Measurements from ENCODE around the gene ROGDI. TPM values are rescaled to one million over a fixed set of nuclear protein-coding genes. Genes with fewer than 3 reads are reported as not detected.

The ROGDI gene
- total RNA-seq (2014; rRNA removed; shearing (Covaris generic)): 14.7 and 17.1 TPM in 2 replicates

- DNase-seq (ENCODE audit: low spot score): peak; percentile 65
These were observed at the start of gene ROGDI for GRCh38 chr16:4801962-4802658. TSS of gene ROGDI (minus strand) at chr16:4802633. CDS start at chr16:4802571, 62 bp downstream.

- no peak for DNase-seq (ENCODE audit: low spot score)
These were observed 47.8 kb upstream of the ROGDI start for GRCh38 chr16:4850211-4850610.

DNA sequence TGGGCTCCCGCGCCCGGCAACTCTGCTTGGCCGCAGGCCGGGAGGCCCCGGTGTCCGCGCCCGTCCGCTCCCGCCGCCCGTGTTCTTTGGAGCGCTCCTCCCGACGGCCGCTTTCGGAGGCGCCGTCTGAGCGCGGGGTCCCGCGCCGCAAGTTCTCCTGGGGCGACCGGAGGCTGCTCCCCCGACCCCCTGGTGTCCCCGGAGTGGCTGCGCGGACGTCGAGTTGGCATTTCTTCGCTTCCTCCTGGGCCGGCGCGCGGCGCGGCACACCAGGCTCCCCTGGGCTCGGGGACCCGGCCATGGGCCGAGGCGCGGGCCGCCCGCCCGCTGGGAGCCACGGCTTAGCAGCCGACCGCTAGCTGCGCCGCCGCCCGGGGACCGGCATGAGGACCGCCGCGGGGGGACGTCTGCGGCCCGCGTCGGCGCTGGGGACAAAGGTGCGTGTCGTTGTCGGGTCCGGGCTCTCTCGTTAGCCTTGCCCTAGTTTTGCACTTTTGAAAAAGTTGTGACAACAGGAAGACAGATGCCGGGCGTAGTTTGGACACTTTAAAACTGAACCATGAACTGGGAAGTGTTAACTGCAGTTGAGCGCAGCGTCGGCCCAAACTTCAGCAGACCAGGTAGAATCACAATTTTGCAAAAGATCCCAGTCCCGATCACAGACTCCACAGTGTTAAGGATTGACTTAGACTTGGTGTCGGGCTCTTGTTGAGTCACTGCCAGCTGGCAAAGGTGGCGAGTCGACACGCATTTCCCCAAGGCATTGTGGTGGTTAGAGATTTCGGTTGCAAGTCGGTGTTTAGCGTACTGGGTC, 45.5 kb upstream of the ROGDI start:
- DNase-seq (ENCODE audit: low spot score): peak; percentile 31

- DNase-seq (ENCODE audit: low spot score): peak; percentile 96
These were observed 44.7 kb upstream of the ROGDI start, which contains the start of the genes GLYR1 and UBN1 for GRCh38 chr16:4846901-4847773. TSS of gene GLYR1 (minus strand) at chr16:4847288. CDS start at chr16:4847265, 23 bp downstream. TSS of gene UBN1 (plus strand) at chr16:4847481. CDS start at chr16:4852918, 5,437 bp downstream.

DNA sequence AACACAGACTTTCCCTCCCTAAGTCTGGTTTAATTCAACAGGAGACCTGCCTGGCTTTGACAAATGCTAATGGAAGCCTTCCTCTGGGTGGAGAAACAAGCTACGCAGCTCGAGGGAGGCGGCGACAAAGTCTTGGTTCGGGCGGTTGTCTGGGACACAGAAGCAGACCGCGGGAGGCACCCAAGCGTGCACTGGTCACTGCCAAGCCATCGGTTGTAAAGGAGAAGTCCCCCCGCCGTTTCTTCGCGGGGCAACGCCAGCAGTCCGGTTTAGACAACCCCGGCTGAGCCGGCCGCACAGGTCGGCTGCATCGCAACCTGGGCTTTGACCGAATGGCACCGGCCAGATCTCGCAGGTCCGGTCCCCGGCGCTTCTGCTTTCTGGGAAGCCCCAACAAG, 44.1 kb upstream of the ROGDI start:
- DNase-seq (ENCODE audit: low spot score): no peak

GRCh38 chr16:4840984-4841383, 38.6 kb upstream of the ROGDI start:
- no peak for DNase-seq (ENCODE audit: low spot score)

DNA sequence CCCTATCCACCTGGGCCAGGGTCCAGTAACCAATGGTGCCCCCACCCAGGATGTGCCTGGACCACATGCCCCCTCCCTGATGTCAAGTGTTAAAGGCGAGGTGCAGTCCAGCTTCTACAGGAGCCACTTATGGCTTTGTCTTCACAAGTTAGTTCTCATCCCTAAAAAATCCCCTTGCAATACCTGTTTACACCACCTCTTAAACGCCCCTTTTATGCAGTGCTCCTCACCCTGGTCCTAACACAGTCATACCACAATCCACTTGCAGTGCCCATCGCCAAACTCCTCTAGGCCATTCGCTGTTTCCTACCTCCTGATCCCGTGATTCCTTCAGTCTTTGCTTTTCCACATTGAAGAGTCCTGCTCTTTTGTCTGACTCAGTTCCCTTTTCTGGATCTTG, 37.5 kb upstream of the ROGDI start:
- DNase-seq (ENCODE audit: low spot score): no peak

DNA sequence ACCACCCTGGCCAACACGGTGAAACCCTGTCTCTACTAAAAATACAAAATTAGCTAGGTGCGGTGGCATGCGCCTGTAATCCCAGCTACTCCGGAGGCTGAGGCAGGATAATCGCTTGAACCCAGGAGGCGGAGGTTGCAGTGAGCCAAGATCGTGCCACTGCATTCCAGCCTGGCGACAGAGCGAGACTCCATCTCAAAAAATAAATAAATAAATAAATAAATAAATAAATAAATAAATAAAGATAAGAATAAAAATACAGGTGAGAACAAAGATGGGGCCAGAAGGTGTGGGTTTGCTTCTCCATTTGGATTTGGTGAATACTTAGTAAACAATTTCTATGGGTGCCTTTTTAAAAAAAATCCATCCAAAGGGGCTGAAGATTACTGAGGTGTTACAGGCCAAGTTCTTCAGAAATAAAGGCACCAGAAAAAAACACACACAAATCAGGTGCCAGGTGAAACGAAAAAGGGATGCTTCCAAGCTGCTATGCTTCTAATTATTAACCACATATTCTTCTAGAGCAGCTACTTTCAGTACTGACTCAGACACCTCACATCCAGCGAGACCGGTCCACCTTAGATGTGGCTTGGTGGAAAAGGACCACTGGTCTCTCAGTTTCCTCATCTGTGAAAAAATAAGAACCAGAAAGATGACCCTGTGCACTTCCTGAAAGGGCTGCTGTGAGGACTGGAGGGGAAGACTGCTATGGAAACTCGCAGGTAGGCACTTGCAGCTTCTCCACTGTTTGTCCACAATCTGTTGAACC, 35.5 kb upstream of the ROGDI start:
- DNase-seq (ENCODE audit: low spot score): no peak

- DNase-seq (ENCODE audit: low spot score): no peak
These were observed 34.3 kb upstream of the ROGDI start for GRCh38 chr16:4836727-4837126.

DNA sequence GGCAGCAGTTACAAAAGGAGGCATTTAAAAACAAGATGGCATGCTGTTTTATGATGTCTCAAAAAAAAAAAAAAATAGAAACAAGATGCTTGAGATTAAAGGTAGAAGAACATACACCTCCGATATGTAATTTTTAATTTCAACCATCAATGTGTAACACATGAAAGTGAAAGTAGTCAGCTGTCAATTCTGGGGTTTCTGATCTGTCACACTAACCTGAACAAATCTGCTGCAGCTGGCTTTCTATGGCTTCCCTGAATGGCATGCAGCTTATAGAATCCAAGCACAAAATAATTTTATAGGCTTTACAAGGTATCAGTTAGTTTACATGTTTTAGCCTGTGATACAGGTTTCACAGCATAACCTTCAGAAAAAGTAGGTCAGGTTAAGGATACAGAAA, 31.2 kb upstream of the ROGDI start:
- no peak for DNase-seq (ENCODE audit: low spot score)

- DNase-seq (ENCODE audit: low spot score): no peak
These were observed 30.4 kb upstream of the ROGDI start for GRCh38 chr16:4832698-4833343.

DNA sequence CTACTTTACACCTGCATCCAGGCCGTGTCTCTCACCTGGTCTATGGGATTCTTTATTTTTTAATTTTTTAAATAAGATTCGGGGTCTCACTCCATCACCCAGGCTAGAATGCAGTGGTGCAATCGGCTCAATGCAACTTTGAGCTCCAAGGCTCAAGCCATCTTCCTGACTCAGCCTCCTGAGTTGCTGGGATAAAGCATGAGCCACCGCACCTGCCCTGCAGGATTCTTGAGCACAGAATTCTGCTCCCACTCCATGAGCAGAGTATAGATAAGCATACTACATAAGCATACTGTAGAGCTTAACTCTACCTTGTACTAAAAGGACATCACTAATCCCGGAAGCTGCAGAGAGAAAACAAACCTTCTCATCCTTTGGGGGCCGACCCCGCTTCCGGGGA, 29.2 kb upstream of the ROGDI start:
- DNase-seq (ENCODE audit: low spot score): no peak

DNA sequence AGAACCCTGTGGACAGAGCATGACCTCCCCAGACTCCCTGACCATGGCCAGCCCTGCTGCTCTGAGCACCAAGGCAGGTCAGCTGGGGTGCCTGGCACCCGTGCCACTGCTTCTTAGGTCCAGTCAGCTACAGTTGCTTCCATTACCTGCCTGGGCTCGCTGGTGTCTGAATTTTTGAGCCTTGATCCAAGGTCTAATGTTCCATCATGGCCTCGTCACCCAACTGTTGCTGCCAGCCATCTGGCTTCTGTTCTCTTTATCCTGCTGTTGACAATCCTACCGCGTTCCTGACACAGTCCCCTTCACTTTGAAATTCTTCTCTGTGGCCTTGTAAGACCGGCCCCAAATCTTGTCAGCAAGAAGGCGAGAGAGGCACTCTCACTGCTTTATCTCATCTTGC, 28.0 kb upstream of the ROGDI start:
- DNase-seq (ENCODE audit: low spot score): no peak

DNA sequence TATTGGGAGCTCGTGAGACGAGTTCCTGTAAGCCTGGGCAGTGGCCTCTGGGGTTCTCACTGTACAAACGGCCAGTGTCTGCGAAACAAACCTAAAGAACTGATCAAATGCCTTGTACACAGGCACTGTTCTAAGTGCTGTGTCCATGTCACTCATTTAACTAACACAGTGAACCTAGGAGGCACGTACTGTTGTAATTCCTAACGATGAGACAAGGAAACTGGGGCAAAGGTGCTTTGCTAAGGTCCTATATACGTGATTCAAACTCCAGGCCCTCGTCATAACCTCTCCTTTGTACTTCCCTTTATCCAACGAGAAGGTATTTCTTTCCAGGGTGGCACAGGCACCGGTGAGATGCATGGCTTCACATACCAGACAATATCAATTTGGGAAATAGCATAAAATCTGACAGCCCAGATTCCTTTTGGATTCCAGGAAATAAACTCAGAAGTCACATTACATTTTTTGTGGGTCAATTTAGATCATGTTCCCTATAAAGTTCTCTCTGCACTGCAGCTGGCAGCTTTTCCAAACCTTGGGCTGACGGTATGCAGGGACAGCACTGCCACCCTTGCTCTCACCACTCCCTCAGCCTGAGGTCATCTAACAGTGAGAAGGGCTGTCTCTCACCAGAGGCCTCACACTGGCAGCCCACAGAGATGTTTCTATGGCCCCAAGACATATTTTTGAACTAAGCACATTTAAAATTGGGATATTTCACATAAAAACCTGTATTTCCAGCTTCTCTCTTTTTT, 26.3 kb upstream of the ROGDI start:
- no peak for DNase-seq (ENCODE audit: low spot score)

DNA sequence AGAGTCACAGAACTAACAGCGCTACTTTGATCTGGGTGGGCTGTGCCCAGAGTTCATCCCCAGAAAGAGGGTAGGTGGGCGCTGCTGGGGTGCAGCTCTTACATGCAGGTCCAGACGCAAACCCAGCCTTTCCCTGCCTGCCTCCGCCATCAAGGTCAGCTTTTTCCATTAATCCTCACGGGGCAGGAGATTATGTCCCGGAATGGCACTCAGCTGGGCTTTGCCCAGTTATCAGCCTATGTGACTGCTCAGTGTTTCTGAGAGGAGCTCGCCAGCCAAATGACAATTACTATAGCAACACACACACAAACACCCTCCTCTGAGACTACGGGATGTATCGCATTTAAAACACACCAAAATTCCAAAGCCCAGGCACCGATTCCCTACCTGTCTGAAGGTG, 24.5 kb upstream of the ROGDI start:
- DNase-seq (ENCODE audit: low spot score): no peak

DNA sequence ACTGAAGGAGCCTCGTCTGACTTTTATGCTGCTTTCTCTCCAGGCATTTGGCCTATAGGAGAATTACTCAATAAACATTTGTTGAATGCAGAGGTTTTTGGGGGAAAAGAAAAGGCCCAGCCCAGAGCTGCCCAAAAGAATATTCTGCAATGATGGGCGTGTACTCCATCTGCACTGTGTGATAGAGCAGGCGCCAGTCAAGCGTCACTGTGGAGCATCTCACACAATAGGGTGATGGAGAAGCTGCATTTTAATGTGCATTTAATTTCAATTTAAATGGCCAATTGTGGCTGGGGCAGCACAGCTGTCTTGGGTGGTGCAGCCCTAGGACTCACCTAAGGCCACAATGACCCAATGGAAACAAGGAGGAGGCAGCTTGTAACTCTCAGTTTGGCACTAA, 24.1 kb upstream of the ROGDI start:
- no peak for DNase-seq (ENCODE audit: low spot score)

DNA sequence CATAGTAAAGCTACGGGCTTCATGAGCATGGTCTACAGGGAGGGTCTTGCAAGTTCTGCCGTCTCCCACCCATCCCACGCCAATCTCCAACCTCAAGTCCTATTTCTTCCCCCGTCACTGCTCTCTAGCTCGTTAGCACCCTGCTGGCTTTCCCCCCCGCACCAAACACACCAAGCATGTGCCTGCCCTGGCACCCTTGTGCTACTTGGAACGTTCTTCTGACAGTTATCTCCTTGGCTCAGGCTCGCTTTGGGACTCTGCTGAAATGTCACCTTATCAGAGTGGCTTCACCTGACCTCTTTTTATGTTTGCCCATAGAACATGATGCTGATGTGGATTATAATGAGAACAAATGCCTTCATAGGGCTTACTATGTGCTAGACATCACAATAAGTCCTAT, 22.8 kb upstream of the ROGDI start:
- DNase-seq (ENCODE audit: low spot score): no peak

DNA sequence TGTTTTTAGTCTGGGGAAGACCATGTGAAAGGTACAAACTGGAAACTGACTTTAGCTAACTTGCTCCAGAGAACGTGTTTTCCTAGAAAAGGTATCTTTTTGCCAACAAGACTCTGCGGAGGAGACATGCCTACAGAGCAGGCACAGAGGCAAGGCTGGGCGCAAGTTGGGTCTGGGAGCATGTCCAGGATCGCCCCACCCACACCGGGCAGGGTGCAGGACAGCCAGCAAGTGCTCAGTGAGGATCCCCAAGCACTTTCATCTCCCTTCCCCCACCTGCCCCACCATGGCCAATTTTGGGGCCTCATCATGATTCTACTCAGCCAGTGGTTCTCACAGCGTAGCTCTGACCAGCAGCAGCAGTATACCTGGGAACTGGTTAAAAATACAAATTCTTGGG, 18.2 kb upstream of the ROGDI start:
- DNase-seq (ENCODE audit: low spot score): no peak

DNA sequence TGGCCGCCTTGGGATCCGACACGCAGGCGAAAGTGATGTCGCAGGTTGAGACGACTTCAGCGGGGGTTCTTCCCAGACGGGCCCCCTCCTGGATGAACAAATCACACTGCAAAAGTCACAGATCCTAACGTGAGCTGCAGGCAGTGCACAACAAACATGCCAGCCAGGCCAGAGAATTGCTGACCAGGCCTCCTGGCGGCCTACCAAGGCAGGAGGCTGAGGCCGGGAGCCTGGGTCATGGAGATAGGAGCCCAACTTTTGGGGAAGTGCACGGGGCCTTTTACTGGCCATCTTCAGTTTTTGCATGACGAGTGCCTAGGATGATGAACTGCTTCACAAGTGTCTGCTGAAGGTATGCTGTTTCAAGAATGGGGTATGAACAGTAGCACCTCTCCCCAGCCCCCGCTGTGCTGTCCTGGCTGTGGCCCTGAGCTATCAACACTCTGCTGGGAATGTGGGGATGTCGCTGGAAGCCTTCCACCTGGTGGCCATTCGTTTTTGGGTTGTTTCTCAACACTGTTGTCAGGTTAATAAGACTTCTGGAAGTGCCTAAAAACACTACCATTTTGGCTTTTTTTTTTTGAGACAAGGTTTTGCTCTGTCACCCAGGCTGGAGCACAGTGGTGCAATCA, 12.2 kb upstream of the ROGDI start:
- no peak for DNase-seq (ENCODE audit: low spot score)

GRCh38 chr16:4814046-4814445, 11.6 kb upstream of the ROGDI start:
- no peak for DNase-seq (ENCODE audit: low spot score)

All from H4 (cell line).